ENCODE data around the gene CLIC1.

DNA sequence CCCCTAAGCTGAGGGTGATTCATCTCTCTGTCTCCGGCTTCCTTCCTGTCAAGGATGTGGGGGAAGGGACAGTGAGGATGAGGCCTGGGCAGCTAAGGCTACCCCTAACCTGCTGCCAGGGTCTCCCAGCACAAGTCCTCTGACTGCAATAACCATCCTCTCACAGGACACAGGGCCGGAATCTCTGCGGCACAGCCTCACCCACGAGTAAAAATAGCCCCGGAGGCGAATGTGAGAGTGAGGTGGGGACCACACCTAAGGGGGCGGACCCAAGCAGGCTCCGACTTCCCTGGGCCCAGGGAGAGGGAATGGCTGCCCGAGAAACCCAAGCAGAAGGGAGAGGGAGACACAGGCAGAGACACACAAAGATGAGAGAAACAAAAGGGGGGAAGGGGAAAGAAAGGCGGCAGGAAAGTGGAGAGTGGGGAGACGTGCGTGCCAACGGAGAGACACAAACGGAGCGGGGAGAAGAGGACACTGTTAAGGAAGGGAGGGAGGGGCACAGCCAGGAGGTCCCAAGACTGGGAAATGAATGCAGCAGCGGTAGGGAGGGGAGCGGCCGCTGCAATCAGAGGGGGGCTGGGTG, 1.4 kb downstream of the CLIC1 start:
- no peak for TF ChIP-seq CTCF (IDR thresholded peaks at IDR 0.05)
- TF ChIP-seq EZH2 (IDR thresholded peaks at IDR 0.05): no peak
- TF ChIP-seq EZH2phosphoT487 (IDR thresholded peaks at IDR 0.05): no peak

Measured in neural progenitor cell (in vitro differentiated cells).